Right lobe of liver (tissue), 4 donors: Measurements from ENCODE around the gene CACYBP.

Experiments
- POLR2A ChIP-seq: fragments of 450-650 bp; IDR thresholded peaks from one replicate; pipeline ENCODE4 v1.6.1; 2017; ENCODE audit warnings: antibody characterized with exemption, mild to moderate bottlenecking
- TF ChIP-seq, protein P1 (sequence below), 4 donors: fragments of 200-600 bp in 3 of 4; fragments of 450-650 bp in 1 of 4; IDR thresholded peaks; one replicate each; pipeline versions ENCODE4 v1.5.1 to v1.8.0; 2016 to 2022; ENCODE audit warnings: antibody characterized with exemption in 4 of 4, mild to moderate bottlenecking in 2 of 4
- donor health status: DM: no; HTN: no; CAD: no.
- donor health status: DM: no; HTN: no; CAD: no.
- donor health status: DM: no; HTN: yes; CAD: no.

DNA sequence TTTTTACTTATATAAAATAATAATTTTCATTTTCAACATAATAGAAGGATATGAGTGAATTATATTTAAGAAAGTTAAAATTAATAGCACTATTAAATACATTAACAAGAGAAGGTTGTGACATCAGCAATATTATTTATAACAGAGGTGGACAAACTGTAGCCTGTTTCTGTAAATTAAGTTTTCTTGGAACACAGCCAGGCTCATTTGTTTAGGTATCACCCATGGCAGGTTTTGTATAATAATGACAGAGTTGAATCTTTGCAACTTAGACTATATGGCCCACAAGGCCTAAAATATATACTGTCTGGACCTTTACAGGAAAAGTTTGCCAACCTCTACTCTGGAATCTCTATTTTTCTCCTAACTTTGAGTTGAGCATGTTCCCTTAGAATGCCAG lies 42.8 kb upstream of the CACYBP start:
- TF ChIP-seq POLR2A = no peak
- TF ChIP-seq, protein P1, sequence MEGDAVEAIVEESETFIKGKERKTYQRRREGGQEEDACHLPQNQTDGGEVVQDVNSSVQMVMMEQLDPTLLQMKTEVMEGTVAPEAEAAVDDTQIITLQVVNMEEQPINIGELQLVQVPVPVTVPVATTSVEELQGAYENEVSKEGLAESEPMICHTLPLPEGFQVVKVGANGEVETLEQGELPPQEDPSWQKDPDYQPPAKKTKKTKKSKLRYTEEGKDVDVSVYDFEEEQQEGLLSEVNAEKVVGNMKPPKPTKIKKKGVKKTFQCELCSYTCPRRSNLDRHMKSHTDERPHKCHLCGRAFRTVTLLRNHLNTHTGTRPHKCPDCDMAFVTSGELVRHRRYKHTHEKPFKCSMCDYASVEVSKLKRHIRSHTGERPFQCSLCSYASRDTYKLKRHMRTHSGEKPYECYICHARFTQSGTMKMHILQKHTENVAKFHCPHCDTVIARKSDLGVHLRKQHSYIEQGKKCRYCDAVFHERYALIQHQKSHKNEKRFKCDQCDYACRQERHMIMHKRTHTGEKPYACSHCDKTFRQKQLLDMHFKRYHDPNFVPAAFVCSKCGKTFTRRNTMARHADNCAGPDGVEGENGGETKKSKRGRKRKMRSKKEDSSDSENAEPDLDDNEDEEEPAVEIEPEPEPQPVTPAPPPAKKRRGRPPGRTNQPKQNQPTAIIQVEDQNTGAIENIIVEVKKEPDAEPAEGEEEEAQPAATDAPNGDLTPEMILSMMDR (IDR thresholded peaks at IDR 0.05) = no peak
